ENCODE data around the gene TSSK2.
A peak's percentile ranks its signal among the peaks of the same experiment; 100 is the strongest.

DNA sequence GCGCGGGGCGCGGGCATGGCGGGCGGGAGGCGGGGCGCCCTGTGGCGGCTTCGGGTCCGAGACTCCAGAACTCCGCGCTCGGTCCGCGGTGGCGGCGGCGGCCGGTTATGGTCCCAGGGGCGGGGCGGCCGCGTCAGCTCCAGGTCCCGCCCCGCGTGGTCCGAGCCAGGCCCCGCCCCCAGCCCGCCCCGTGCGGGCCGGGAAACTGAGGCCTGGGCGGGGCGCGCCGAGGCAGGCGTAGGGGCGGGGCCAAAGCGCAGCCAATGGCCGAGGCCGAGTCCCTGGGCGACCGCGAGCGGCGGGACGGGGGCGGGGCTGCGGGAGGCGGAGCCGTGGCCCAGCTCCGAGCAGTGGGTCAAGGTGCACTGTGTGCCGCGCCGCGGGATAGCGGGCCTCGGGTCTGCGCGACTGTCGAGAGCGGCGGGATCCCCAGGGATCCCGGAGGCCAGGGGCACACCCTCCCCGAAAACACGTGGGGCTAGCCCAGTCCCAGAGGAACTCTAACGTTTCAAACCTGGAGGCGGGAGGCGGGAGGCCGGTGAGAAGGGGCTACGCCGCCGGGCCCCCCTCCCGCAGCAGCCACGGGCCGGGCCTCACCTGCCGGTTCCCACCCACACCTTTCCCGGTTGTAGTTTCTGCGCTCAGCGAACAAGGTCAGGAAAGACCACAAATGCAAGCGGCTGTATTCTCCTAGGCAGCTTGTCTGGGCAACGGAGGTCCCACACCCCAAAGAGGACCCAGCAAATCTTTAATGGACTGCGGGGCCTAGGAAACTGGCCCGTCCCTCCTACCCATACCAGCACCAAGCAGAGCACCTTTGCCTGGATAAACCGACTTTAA lies 47.8 kb downstream of the TSSK2 start, which contains the start of gene SLC25A1:
- TF ChIP-seq, protein P1, sequence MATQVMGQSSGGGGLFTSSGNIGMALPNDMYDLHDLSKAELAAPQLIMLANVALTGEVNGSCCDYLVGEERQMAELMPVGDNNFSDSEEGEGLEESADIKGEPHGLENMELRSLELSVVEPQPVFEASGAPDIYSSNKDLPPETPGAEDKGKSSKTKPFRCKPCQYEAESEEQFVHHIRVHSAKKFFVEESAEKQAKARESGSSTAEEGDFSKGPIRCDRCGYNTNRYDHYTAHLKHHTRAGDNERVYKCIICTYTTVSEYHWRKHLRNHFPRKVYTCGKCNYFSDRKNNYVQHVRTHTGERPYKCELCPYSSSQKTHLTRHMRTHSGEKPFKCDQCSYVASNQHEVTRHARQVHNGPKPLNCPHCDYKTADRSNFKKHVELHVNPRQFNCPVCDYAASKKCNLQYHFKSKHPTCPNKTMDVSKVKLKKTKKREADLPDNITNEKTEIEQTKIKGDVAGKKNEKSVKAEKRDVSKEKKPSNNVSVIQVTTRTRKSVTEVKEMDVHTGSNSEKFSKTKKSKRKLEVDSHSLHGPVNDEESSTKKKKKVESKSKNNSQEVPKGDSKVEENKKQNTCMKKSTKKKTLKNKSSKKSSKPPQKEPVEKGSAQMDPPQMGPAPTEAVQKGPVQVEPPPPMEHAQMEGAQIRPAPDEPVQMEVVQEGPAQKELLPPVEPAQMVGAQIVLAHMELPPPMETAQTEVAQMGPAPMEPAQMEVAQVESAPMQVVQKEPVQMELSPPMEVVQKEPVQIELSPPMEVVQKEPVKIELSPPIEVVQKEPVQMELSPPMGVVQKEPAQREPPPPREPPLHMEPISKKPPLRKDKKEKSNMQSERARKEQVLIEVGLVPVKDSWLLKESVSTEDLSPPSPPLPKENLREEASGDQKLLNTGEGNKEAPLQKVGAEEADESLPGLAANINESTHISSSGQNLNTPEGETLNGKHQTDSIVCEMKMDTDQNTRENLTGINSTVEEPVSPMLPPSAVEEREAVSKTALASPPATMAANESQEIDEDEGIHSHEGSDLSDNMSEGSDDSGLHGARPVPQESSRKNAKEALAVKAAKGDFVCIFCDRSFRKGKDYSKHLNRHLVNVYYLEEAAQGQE (IDR thresholded peaks at IDR 0.05; ENCODE audit: insufficient read depth in 1 of 2, low read depth in 2 of 2, low read length in 2 of 2), result no peak
- no peak for TF ChIP-seq SIN3A (IDR thresholded peaks at IDR 0.05; ENCODE audit: borderline replicate concordance, insufficient read depth, low read length)
- TF ChIP-seq POLR2AphosphoS5 (IDR thresholded peaks at IDR 0.05; ENCODE audit: low read depth, low read length), result peak; percentile 35; the same call in 1 of the 2 replicates
